GM18868 (cell line): ENCODE data around the gene SUCO.

Experiments
- ATAC-seq: cut with Tn5 transposase; IDR thresholded peaks from one replicate; pipeline ENCODE4 v1.9.1; 2021; ENCODE audit warnings: mild to moderate bottlenecking, moderate library complexity; ENCODE audit not compliant: unreplicated experiment

SUCO gene

DNA sequence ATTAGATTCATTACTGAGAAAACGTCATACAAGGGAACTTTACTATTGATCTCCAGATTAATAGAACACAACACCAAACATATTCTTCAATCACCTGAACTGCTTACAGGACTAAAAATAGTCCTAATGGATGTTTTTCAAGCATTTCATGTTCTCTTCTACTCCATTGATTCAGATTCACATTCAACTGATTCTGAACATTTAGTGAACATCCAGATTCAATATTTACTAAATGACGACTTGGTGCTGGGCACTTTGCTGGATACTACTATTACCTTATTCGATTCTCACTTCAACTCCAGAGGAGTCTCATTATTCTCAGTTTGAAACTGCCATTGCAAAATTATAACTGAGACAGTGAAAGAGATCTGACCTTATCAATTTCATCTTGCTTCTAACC, 18.8 kb upstream of the SUCO start:
- no peak for ATAC-seq

DNA sequence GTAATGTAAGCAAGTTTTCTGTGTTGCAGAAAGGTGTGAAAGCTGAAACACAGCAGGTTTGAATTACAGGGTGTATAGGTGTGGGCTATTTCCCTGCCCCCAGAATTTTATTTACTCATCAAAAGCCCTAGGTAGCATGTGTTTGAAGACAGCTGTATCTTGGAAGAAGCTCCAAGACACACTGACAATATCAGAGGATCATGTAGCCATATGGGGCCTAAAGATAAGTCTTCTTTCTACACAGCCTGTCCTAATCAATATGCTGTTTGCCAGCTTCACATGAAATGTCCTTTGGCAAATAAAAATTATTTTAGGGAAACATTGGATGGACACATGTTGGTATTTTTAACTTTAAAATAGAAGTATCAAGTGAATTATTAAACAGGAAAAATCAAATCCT, 17.5 kb upstream of the SUCO start:
- no peak for ATAC-seq

DNA sequence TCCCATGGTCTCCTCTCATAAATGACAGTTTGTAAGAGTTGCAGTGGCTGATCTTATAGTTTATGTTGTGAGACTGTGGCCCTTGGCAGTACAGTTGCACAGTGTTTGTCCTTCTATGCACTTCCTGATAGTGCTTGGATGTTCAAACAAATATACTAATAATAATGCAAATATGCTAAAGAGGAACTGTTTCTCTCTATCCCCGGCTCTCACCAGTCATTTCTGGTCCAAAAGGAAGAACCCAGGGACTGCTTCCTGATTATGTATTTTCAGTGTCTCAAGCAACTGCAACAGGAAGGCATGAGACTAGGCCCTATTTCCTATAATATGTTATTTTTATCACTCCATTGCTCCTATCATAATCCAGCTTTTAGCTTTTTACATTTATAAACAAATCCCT, 17.0 kb upstream of the SUCO start:
- ATAC-seq = no peak

DNA sequence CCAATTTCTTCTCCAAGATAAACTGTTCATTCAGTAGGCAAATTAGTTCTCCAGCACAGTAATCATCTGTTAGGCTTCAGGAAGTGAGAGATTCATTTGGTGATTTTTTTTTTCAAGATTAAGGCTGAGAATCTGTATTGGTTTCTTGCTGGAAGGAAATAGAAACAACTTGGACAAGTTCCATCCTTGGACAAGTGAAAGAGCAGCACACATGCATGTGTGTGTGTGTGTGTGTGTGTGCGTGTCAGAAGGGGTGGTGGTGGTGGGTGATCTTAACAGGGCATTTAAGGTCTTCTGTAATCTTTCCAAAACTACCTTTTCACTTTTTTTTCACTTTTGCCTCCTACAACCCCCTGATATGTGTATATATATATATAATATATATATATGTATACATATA, 15.9 kb upstream of the SUCO start:
- ATAC-seq = no peak

DNA sequence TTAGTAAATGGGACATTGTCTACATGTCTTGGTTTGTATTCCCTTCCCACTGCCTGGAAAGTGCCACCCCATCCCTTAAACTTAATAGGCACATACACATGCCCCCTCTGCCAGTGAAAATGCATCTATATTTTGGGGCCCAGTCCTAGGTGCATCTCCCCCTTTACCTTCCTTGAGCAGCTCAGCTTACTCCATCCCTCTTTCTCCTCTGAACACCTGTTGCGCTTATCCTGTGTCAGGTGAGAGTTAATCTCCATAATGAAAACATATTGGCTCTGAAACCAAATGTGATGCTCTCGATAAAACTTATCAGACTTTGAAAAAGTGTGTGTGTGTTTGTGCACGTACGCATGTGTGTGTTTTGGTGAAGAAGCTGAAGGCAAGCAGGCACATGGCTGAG, 15.4 kb upstream of the SUCO start:
- ATAC-seq = no peak

DNA sequence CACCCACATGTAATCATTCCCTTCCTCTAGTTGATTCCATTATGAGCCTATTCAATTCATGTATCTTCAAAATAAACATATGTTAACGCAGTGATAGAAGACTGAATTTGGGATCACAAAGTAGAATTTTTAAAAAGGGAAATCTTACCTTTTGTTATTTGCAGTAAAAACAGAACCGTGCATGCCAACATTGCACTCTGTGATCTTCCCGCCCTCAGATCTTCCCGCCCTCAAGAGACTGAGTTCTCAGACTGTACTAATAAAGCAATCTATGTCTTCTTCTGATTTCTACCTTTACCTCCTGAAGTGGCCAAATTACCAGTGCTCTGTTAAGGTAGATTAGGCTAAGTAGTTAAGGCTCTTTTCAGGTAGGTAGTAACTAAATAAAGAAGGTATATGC, 3.6 kb upstream of the SUCO start:
- ATAC-seq = no peak

DNA sequence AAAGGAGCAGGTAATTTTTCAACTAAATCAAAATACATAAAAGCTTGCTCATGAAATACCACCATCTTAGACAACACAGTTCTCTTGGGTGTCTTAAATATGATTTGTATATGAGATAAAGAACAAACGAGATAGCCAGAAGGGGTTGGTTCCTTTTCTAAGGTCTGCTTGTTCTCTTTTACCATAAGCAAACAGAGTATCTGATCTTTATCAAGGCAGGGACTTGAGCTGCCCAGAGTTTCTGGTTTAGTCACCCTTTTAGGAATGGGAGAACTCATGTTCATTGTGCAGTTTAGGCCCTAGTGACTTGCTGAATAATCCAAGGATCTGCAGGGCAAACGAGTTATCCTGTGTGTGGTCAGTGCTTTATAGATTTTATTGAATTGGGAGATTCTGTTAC, 3.0 kb upstream of the SUCO start:
- no peak for ATAC-seq

DNA sequence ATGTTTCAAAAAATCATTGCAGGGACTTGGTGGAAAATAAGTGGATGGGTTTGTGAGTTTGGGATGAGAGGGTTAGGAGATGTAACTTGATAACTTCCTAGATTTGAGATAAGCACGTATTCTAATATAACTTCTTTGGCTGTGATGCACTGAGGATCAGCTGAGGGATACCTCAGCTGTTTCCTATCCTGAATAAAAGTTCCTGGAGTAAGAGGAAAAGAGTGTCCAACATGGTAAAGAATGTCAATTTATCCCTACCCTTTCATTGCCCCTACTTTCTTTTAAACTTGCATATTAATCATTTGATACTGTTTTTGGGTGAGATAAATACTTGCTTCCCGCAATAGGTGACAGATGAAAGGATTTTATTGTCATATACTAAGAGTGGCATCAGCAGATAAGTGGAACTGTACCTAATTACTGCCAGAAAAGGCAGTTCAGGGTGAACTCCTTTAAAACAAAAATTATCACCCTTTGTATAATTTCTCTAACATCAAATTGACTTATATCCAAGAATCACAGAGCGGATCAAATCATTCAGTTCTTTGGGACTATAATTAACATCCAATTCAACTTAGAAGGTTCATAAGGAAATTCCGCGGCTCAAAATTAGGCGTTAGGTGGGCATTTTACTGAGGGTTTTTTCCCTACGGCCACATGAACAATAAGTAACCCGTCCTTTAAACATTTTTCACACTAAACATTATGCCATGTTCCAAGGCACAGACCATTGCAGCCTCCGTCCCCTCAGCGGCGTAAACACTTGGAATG, 1.4 kb upstream of the SUCO start:
- ATAC-seq = no peak

DNA sequence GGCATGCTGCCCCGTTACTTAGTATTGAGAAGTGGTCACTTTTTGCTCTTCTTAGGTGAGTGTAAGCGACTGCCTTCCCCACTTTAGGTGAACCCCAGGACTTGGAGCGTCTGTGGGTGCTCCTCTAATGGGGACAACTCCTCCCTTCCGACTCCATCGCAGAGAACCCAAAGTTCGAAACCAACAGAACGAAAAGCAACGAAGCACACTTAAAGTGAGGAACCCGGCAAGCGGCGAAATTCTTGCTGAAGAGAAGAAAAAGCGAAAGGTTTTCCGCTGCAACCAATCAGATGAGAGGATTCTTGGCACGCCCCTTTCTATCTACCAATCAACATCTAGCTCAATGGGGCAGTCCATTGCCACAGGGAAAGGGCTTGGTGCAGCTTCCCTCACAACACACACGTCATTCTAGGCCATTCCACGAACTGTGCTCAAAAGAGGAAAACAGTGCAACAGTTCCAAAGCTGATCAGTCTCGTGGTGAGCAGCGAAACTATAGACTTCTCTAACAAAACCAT, 709 bp upstream of the SUCO start:
- peak; percentile 70 for ATAC-seq

DNA sequence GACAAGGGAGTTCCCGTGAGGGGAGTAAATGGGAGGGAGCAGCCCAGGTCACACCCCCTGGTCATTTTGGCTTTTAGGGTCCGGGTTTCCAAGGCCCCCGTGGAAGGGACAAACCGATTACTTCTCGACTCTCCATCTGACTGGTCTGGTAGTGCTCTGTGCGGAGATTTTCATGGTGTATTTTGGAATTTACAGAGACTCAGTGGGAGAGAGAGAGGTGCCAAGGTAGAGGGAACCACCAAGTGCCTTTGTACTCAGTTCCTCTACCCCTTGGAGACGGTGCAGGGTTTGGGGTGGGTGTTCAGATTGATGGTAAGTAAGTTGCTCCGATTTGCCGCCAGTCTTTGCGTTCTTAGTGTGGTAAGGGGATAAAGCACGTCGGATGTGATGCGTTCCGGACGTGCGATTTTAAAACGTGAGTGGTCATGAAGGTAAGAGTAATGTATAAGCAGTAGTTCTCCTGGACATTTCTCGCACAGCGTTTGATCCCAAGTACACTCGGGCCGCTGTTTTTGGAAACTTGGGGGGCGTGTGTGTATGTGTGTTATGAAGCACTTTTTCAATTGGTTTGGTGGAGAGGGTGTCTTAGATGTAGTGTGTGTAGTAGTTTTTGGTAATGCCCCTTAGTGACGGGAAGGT, 682 bp downstream of the SUCO start:
- peak; percentile 23 for ATAC-seq

DNA sequence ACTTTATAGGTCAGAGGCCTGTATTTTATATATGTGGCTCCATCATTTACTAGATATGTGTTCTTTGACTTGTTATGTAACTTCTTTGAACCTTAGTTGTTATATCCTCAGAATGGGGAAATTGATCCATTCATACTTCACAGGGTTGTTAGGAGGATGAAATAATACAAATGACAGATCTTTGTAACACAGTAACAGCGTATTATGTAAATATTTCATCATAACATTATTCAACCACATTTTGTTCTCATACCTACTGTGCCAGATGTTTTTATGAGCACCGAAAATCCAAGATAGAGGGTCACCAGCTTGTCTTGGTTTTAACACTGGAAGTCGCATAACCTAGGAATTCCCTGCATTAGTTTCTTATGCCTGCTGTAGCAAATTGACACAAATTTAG, 3.3 kb downstream of the SUCO start:
- ATAC-seq = no peak

DNA sequence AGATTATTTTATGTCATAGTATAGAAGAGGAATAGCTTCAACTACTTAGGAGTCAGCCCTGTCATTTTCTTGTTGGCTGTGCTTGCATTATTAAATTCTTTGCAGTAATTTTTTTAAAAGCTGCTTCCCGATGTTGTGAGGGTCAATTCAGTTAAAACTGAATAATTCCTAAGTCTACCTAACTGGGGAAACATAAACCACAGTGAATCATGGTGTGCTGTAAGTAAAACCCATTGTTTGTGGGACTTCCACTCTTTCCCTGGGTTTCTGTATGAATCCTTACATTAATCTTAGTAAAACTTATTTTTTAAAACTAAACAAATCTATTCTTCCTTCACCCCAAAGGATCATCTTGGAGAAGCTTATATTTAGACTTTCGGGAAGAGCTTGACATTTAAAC, 4.4 kb downstream of the SUCO start:
- no peak for ATAC-seq

DNA sequence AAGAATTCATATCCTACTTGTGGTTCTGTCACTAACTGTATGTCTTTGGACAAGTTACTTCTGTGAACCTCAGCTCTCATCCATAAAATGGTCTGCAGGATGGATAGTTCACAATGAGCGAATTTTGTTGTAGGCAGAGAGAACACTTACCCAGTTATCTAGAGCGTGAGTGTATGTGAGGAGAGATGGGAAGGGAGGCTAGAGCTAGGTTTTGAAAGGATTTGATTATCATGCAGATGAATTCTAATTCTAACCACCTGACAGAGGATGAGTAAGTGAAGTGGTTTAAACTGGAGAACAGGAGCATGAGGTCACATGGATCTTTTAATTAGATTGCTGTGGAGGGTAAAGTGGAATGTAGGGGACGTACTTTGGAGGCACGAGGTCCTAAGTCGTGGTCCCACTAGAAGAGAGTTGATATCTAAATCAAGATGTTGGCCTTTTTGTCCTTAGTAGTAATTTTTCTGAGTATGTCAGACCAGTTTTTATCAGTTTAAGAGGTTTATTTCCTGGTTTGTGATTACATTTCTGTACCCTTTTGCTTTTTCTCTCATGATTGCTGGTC, 5.0 kb downstream of the SUCO start:
- ATAC-seq = no peak

DNA sequence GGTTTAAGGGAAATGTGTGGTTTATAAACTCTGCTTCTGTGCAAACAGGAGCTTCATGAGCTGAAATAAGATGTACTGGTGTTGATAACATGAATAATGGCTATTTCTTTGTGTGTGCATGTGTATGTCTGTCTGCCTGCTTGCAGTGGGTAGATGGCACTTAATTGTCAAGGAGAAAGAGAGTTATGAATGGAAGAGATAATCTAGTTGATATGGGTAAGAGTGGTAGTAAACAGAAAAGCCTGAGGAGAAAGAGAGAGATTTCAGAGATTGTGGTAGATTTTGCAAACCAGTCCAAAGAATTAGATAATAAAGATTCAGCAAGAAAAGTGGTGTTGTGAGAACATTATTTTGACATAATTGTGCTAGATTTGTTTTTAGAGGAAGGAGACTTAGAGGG, 7.7 kb downstream of the SUCO start:
- ATAC-seq = no peak

DNA sequence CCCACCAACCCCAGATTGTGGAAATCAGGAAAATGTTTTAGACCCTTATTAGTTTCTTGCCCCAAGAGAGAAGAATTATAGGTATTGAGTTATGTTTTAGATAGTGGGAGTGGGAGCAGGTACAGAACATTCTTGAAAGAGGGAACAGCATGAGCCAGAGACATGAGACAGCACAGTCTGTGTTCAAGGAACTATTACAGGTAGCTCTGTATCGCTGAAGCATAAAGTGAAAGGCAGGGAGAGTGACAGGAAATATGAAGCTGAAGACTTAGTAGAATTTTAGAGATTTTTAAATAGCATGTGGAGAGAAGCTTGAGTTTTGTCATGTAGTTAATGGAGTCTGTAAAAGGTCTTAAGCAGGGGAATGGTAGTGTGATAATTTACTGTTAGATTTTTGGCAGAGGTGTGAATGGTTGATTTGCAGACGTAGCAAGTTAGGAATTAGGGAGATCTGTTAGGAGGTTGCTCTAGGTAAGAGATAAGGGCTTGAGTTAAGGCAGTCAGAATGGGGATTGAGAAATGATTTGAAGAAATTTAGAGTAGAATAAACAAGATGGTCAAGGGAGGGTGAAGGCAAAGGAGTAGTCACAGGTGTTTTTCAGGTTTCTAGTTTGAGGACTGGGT, 11.6 kb downstream of the SUCO start:
- ATAC-seq = no peak

DNA sequence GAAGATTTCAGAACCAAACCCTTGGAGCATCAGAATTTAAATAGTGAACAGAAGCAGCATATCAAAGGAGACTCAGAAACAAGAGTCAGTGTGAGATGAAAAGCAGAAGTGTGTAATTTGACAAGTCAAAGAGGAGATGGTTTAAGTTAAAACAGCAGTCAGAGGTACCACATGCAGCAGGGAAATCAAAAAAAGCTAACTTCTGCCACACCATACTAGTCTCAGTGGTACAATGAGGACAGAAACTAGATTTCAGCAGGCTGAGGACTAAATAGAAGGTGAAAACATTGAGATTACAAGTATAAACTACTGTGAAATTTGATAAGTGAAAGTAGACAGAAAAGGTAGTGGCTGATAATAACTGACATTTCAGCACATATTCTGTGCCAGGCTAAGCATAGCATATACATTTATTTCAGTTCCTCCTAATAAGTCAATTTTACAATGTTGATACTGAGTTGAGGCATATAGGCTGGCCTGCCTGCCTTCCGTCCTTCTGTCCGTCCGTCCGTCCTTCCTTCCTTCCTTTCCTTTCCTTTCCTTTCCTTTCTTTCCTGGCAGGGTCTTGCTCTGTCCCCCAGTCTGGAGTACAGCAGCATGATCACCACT, 12.6 kb downstream of the SUCO start:
- peak; percentile 87 for ATAC-seq

DNA sequence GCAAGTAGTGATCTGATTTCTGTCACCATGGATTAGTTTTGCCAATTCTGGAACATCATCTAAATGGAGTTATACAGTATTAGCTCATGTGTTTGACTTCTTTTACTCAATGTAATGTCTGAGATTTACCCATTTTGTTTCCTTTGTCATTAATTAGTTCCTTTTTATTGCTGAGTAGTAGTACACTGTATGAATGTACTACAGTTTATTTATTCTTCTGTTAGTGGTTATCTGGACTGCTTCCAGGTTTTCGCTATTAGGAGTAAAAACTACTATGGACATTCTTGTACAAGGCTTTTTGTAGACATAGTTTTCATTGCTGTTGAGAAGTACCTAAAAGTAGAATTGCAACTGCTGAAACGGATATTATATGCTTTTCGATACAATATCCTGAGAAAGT, 14.1 kb downstream of the SUCO start:
- no peak for ATAC-seq

DNA sequence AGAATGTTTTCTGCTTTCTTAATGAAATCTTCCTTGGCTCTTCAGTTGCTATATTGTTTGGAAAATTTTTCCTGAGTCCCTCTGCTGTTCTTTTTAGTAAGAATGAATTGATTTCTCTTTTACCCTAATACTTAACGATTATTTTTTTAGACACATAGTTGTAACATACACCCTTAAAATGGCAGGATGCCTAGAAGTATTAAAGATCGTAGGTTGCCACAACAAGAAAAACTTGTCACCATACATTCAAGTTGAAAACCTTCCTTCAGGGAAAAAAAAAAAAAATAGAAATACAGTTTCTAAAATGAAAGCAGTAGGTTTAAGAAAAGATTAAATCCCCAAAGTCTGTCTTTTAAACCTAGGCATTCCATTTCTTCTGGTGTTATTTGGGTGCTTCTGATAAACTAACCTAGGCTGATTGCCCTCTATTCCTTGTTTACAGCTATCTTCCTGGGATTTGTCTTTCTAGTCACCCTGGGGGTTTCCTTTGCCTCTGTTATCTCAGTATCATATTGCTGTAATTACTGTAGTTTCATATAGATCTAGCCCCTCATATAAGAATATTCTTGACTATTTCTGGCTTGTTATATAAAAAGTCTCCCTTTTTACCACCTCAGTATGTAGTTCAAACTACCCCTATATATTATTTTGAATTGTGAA, 16.8 kb downstream of the SUCO start:
- ATAC-seq = no peak

DNA sequence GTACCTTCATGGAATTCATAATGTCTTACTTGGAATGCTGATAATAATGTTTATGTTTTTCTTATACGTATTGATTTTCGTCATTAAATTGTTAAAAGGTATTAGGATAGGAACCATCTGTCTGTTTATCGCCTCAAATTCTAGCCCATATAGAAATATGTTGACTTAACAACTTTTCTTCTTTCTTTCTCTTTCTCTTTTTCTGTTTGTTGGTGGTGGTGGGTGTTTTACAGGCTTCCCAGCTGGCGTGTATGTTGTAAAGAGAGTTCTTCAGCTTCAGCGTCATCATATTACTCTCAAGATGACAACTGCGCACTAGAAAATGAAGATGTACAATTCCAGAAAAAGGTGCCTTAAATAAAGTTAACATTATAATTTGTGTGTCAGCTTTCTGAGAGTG, 18.3 kb downstream of the SUCO start:
- ATAC-seq = no peak

DNA sequence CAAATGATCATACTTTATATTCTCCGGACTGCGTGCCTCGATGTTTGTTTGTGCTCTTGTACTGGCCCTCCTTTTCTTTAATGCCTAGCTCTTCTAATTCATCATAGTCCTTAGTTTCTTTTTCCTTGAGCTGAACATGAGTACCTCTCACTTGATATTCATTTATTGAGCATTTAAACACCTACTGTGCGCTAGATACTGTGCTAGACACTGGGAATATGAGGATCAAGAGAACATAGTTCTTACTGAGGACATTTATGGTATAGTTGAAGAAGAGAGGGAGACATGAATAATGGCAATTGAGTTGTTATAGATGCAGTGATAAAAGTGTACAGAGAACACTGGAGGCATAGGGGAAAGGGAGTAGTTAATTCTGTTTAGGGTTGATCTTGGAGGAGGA, 22.0 kb downstream of the SUCO start:
- no peak for ATAC-seq

DNA sequence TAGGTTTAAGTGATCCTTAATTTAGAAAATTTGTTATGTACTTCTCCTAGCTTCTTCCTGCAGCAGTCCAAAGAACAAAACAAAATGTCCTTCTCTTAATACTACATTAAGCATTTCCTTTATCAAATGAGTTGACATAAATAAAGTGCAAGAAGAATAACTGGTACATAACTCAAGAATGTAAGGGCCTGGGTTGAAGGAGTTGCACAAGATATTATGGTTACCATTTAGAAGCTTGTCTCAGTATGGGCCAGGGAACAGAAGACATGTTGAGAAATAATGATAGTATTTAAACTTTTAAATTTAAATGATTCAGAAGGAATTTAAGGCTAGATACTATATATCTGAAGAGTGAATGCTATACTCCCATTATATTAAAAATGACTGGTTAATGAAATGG, 23.5 kb downstream of the SUCO start:
- ATAC-seq = no peak
